ENCODE data around the gene NR3C2.
A peak's percentile ranks its signal among the peaks of the same experiment; 100 is the strongest.

Gene NR3C2

DNA sequence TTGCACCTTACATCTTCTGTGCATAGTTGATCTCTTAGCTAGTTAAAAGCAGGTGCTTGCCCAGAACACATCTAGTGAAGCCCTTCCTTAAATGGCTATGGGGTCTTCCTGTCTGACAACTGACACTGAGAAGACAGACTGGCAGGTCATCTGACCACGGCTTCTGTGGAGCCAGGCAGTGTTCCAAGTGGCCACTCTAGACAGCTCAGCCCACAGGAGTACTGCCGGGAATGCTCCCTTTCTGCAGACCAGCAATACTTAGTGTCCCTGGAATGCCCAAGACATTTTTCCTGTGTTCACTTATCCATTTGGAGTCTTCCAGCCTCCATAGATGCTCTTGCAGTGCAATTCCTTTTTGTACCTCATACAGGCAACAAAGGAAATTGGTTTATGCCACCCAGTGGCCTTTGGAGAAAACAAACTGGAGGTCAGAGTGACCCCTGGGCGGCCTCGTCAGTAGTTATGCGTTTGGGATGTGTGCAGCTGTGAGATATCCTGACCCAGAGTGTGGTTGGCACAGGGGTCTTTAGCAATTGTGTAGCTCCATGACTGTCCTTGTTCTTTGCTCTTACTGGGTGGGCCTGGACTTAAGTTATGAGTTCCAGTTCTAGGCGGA, 374.8 kb downstream of the NR3C2 start:
- DNase-seq: no peak

DNA sequence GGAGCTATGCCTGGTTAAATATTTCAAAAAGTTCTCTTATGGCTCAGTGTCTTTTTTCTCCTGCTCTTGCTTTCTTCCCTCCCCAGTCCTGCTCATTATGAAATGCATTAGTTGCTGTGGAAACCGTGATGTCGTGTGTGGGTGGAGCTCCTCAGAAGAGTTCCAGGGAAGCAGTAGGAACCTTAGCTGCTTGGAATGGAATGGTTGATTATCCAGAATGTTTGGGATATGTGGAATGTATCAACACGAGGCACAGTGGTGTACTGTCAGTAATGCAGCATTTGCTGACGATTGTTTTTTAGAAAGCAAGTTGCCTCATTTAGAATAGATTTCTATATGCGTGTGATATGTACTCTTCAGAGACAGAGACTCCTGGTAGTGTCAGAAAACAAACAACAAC, 377.1 kb downstream of the NR3C2 start:
- no peak for DNase-seq

DNA sequence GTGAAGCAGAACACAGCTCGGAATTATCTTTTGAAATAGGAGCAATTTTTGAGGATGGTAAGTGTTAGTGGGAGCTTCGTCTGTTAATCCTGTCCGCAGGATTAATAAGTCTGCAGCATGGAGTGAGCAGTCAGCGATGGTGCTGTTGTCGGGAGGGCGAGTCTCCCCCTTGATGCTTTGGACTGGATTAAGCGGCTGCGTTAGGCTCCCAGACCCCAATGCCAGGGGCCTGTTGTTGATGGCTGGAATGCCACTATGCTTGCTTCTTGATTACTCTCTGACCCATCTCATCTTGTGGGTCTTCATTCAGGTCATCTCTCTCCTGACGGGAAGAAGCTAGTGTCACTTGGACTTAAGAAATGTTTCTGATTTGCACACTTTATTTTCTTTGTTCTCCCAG, 377.8 kb downstream of the NR3C2 start:
- DNase-seq: no peak

- DNase-seq: no peak
Measured at GRCh38 chr4:148062301-148062950, 379.8 kb downstream of the NR3C2 start.

DNA sequence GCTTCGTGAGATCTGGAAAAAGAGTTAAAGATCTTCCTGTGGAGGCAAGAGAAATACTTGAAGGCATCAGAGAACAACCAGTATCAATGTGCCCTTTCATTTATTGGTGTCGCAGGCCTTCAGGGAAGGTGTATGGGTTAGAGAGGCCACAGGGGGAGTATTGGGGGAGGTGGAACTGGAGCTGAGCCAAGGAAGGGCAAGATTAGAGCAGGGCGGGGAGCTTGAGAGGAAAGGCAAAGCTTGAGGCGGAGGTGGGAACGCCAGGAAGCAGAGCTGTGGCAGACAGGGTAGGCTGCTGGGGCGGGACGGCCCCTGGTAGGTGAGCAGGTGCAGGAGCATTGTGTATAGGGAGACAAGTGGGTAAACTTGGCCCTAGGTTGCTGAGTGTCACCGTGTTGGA, 380.4 kb downstream of the NR3C2 start:
- DNase-seq: no peak

DNA sequence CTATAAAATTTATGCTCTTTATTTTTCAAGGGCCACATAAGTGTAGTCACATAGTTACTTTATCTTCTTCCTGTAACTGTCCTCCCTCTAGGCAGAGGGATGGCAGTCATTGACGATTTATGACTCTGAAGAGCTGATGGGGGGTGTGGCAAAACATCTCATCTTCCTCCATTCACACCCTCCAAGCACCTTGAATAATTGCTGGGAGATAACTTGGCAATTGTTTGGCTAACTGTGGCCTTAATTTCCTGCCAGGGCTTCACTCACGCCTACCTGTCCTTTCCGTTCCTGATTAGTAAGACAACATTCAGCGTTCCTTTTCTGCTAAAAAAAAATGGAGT, 381.1 kb downstream of the NR3C2 start:
- peak; percentile 10 for DNase-seq

- DNase-seq: peak; percentile 19
Measured at GRCh38 chr4:148060264-148061140, 381.7 kb downstream of the NR3C2 start.

- peak; percentile 5 for DNase-seq
Measured at GRCh38 chr4:148059617-148060180, 382.5 kb downstream of the NR3C2 start.

- no peak for DNase-seq
Measured at GRCh38 chr4:148057984-148058859, 384.0 kb downstream of the NR3C2 start.

GRCh38 chr4:148057516-148057915, 384.7 kb downstream of the NR3C2 start:
- DNase-seq: no peak

- peak; percentile 78 for DNase-seq
Measured at GRCh38 chr4:148056879-148057278, 385.3 kb downstream of the NR3C2 start.

DNA sequence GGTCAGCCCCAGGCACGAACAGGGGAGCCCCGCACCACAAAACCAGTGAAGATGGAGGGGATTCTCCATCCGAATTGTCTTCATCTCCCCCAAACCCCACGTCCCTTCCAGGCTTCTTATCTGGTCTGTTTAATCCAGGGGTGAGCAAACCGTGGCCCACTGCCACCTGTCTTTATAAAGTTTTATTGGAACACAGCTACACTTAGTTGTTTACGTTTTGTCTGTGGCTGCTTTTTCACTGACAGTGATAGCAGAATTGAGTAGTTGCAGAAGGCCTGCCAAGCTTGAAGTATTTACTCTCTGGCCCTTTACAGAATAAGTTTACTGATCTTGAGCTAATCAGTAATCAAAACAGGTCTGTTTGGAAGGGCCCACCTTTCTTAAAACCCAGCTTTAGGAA, 386.4 kb downstream of the NR3C2 start:
- DNase-seq: no peak

DNA sequence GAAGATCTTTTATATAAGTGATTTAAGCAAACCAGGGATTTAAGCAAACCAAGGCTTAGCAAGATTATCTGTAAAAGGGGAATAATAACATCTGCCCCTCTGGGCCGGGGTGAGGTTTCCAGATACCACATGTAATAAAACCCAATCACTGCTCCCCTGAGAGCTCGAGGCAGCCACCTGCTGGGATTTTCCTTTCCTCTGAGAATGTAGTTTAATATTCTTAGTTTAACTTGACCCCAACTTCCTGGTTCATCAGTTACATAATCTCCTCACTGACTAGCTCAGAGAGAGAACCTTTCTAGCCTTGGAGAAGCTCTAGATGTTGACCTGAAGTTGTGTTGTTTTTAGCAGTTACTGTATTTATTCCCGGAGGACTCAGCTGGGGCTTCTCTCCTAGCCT, 387.9 kb downstream of the NR3C2 start:
- no peak for DNase-seq

GRCh38 chr4:148053298-148054003, 388.8 kb downstream of the NR3C2 start:
- no peak for DNase-seq

DNA sequence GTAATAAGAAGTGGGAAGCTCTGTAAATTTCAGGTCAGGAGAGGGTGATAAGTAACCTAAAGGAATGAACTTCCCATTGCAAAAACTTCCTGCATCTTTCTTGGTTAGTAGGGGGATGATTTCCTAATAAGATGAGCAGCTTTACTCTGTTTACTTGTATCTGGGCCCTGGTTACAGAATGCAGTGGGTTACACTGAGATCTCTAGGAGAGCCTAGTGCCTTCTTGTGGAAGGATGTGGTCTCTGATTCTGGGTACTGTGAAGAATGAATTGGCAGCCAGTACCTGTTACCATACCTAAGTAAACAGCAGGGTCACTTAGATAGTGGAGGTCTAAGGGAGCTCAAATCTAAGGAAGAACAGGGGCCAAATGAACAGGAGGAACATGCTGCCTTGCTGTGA, 389.8 kb downstream of the NR3C2 start:
- peak; percentile 39 for DNase-seq

DNA sequence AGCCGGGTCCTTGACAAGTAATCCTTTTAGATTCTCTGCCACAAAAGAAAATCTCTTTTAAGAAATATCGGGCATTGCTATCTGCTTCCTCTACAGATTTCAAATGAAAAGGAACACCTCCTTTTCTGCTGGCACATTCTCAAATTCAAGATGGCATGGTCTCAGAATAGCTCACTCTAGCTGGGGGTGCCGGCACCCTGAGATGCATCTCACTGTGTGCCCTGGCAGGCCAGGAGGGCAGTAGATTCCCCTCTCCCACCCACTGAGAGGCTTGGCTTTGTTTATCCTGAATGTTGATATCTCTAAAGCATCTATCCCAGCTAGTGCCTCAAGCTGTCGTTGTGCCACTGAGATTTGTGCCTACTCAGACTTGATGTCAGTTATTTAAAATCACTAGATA, 390.8 kb downstream of the NR3C2 start:
- no peak for DNase-seq

- no peak for DNase-seq
Measured at GRCh38 chr4:148048598-148048997, 393.6 kb downstream of the NR3C2 start.

DNA sequence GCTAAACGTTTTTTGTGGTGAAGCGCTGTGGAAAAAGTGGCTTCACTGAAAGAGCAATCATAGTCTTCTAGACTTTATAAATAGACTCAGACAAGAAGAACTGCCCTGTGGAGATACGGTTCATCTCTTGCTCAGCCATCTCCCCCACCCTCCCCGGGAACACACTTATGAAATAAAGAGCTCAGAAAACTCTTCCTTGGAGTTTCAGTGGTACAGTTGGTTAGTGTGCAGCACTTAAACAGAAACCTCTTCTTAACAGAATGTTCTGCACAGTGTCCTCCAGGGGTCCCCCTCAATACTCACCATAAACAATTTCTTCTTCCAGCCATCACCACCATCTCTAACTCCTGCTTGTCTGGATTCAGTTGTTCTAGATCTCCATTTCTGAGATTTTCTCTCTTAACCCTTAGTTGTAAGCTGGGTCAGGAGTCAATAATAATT, 397.3 kb downstream of the NR3C2 start:
- DNase-seq: no peak

- no peak for DNase-seq
Measured at GRCh38 chr4:148044089-148044911, 397.9 kb downstream of the NR3C2 start.

- no peak for DNase-seq
Measured at GRCh38 chr4:148041606-148042329, 400.4 kb downstream of the NR3C2 start.
